Heart right ventricle (tissue), 16 donors: ENCODE measurements around the gene GPC5. TPM values are rescaled to one million over a fixed set of nuclear protein-coding genes. Genes with fewer than 3 reads are reported as not detected.
"Not testable (repeated sequence)": the region's sequence is repeated elsewhere in the genome, so short reads cannot be mapped to it uniquely, and the experiment has no call there.

Source experiments
- ATAC-seq, 8 donors: fragments of 200-7000 bp; cut with Tn5 transposase; one replicate each; pipeline ENCODE4 v1.9.1; 2020; ENCODE audit warnings: mild to moderate bottlenecking in 8 of 8, moderate library complexity in 8 of 8, moderate number of reproducible peaks in 1 of 8
- DNase-seq, 2 donors: peaks; one replicate each; pipeline ENCODE4 v3.0.0-alpha.2; 2020
- H3K27ac ChIP-seq, 10 donors: fragments of 200-600 bp; sonication (generic) in 2 of 10; one replicate each; pipeline versions ENCODE4 v1.5.0 to v1.8.0; 2020 to 2022; ENCODE audit warnings: mild to moderate bottlenecking in 3 of 10
- H3K27me3 ChIP-seq, 7 donors: fragments of 200-600 bp; one replicate each; pipeline ENCODE4 v1.8.0; 2021 to 2022; ENCODE audit warnings: mild to moderate bottlenecking in 2 of 7
- H3K36me3 ChIP-seq, 9 donors: fragments of 200-600 bp; sonication (generic) in 1 of 9; one replicate each; pipeline versions ENCODE4 v1.5.0 to v1.8.0; 2020 to 2022; ENCODE audit warnings: mild to moderate bottlenecking in 2 of 9
- H3K4me1 ChIP-seq, 9 donors: fragments of 200-600 bp; sonication (generic) in 1 of 9; one replicate each; pipeline versions ENCODE4 v1.5.0 to v1.8.0; 2020 to 2022; ENCODE audit warnings: mild to moderate bottlenecking in 4 of 9
- H3K4me3 ChIP-seq, 10 donors: fragments of 200-600 bp; sonication (generic) in 2 of 10; one replicate each; pipeline versions ENCODE4 v1.5.0 to v1.8.0; 2020 to 2022; ENCODE audit warnings: mild to moderate bottlenecking in 7 of 10, moderate library complexity in 2 of 10
- H3K9me3 ChIP-seq, 11 donors: fragments of 200-600 bp in 10 of 11; sonication (generic) in 2 of 11; one replicate each; pipeline versions ENCODE4 v1.5.0 to v1.8.0; 2013 to 2022; ENCODE audit warnings: mild to moderate bottlenecking in 2 of 11, control low read depth in 1 of 11, moderate library complexity in 1 of 11
- WGBS, 2 donors: extraction: QIAGEN DNeasy Blood & Tissue Kit; methylation state at CpG; one replicate each; pipeline ENCODE4 v1.1.7; 2013; ENCODE audit warnings: inconsistent platforms in 1 of 2; 5-methylcytosine and 5-hydroxymethylcytosine counted together
- intact Hi-C, 10 donors: fragments of 100-400 bp; cut with DNase I; formaldehyde crosslinking; loops; one replicate each; pipeline versions ENCODE4 v1.11.1 to v1.14.2; 2022
- polyA plus RNA-seq, 2 donors: library from polyadenylated mRNA; stranded (reverse); fragments of 200-250 nt; gene quantifications; one replicate each; pipeline ENCODE4 v1.2.3, GENCODE V29; 2013
- total RNA-seq, 10 donors: library from RNA; stranded (reverse); fragmentation: NEBNext Ultra II Directional in 3 of 10; extraction: Animal tissue kit (Norgen Biotek cat#: 25700) in 3 of 10; gene quantifications; one replicate each; pipeline versions ENCODE4 v1.2.1 to v1.2.4, GENCODE V29; 2021 to 2023
- TF ChIP-seq, protein P1 (sequence below), 9 donors: fragments of 200-600 bp; sonication (generic) in 2 of 9; IDR thresholded peaks; one replicate each; pipeline versions ENCODE4 v1.5.0 to v1.8.0; 2021 to 2022; ENCODE audit warnings: antibody characterized with exemption in 9 of 9, mild to moderate bottlenecking in 5 of 9, moderate library complexity in 1 of 9
- donor health status: Arrhythmogenic right ventricular cardiomyopathy.
- donor health status: ischemic (EF 13 %, LVEDD 7.1; RV severe dilation, severe dysfunction).
- donor health status: healthy with polysubstance abuse.
- donor health status: DM: no; HTN: yes; CAD: no.
- donor health status: DM: no; HTN: no; CAD: no.
- donor health status: ischemic (EF 25% LVEDD 6.9; RV normal size, moderate dysfunction).
- donor health status: ischemic (EF 25% LVEDD 5.7; RV mildly dilated, moderate dysfunction).
- donor health status: healthy.
- donor health status: DM: yes; HTN: yes; CAD: no.
- donor health status: Ischemic cardiomyopathy.
- donor health status: ischemic (EF 35%, LVEDD 5.7; RV mildly dilated, moderate dysfunction).
- donor health status: nonischemic (EF 11% LVEDD 7.7; RV severe dilation, severe dysfunction).
- donor health status: DM: yes; HTN: yes; CAD: no.
- donor health status: PGD.
- donor health status: ischemic (EF 29% LVEDD 5.4; RV normal size, mild dysfunction).
- donor health status: nonischemic (EF 23%, LVEDD 6.1; RV moderate dilation, normal function).

GPC5 gene
- total and polyA plus RNA-seq, 12 donors, result 0.01 to 3.5 (median 0.70) TPM; not detected in 1

DNA sequence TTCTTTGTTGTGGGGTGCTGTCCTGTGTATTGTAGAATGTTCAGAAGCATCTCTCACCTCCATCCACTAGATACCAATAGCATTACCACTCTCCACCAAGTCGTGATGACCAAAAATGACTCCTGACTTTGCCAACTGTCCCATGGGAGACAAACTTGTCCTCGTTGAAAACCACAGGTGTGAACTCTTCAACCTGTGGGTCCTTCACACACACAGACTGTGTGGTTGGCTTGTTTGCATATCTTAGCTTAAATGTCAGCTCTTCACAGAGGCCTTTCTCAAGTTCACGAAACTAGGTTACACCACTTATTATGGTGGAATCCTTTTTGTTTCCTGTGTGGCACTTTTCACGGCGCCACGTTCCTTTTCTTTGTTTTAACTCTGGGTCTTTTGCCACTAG lies 6.8 kb downstream of the GPC5 start:
- Histone ChIP-seq H3K27ac (no peak overlapping the region), H3K4me1 (no peaks in the 10 kb centered on the region), H3K27me3 (peaks cover 0 to 24% (median 6%) of the 10 kb centered on the region in 7 donors), H3K9me3 (no peaks in the 10 kb centered on the region), H3K36me3 (no peaks in the 10 kb centered on the region), H3K4me3 (no peak overlapping the region)
- TF ChIP-seq, protein P1, sequence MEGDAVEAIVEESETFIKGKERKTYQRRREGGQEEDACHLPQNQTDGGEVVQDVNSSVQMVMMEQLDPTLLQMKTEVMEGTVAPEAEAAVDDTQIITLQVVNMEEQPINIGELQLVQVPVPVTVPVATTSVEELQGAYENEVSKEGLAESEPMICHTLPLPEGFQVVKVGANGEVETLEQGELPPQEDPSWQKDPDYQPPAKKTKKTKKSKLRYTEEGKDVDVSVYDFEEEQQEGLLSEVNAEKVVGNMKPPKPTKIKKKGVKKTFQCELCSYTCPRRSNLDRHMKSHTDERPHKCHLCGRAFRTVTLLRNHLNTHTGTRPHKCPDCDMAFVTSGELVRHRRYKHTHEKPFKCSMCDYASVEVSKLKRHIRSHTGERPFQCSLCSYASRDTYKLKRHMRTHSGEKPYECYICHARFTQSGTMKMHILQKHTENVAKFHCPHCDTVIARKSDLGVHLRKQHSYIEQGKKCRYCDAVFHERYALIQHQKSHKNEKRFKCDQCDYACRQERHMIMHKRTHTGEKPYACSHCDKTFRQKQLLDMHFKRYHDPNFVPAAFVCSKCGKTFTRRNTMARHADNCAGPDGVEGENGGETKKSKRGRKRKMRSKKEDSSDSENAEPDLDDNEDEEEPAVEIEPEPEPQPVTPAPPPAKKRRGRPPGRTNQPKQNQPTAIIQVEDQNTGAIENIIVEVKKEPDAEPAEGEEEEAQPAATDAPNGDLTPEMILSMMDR (IDR thresholded peaks at IDR 0.05), result no peak
- no peak for DNase-seq
- intact Hi-C loops, result no loop called here
- no peak for ATAC-seq
- 92 to 97% methylated on average over 6 of the region's 6 CpGs for WGBS, 2 donors

DNA sequence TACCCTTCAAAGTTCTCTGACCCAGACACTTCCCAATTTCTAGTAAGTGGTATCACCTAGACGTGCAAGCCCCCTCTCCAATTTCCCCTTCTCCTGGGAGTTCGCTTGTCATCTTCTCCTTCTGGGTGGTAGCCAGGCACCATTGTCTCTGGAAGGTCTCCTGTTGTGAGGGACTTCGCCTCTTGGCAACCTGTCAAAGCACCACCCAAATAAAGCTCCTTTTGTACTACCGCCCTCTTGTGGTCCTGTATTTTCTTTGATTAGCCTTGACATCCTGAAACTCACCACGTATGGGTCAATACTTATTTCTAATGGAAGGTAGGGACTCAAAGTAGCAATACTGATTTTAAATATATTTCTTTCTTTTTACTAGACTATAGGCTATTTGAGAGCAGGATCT lies 8.2 kb downstream of the GPC5 start:
- DNase-seq, result no peak
- WGBS, 2 donors, result 43 to 48% methylated on average over 5 of the region's 5 CpGs
- H3K36me3 ChIP-seq, result no peaks in the 10 kb centered on the region
- TF ChIP-seq, protein P1 (IDR thresholded peaks at IDR 0.05), result peak in 6 of 9 donors; percentile 17 to 52 (median 34)
- no peak for ATAC-seq
- intact Hi-C loops, result no loop called here
- no peak overlapping the region for H3K27ac ChIP-seq
- no peak overlapping the region for H3K4me3 ChIP-seq
- H3K9me3 ChIP-seq, result no peaks in the 10 kb centered on the region
- H3K4me1 ChIP-seq, result no peaks in the 10 kb centered on the region
- H3K27me3 ChIP-seq, result peaks cover 0 to 11% (median 2%) of the 10 kb centered on the region in 7 donors

DNA sequence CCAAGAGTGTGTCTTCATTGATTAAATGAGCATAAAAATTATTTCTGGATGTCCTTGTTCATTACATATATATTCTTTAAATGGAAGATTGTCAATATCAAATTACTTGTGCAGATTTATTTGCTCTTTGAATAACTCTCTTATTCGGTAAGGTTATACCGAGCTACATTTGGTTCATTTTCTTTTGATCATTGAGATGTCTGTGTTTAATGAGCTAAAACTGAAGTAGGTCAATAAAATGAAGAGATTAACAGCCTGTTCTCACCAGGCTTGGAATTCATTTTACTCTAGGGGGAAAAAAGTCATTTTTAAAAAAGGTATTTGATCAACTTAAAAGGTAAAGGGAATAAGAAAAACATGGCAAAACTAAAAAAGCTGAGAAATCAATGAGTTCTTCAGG lies 10.6 kb downstream of the GPC5 start:
- no peaks in the 10 kb centered on the region for H3K36me3 ChIP-seq
- peaks cover 0 to 6% (median 0%) of the 10 kb centered on the region in 7 donors for H3K27me3 ChIP-seq
- intact Hi-C loops, result no loop called here
- no peak overlapping the region for H3K27ac ChIP-seq
- ATAC-seq (no peak), DNase-seq (no peak)
- 90 to 97% methylated on average over 2 of the region's 2 CpGs for WGBS, 2 donors
- no peaks in the 10 kb centered on the region for H3K4me1 ChIP-seq
- no peaks in the 10 kb centered on the region for H3K9me3 ChIP-seq
- no peak overlapping the region for H3K4me3 ChIP-seq
- TF ChIP-seq, protein P1 (IDR thresholded peaks at IDR 0.05), result no peak

DNA sequence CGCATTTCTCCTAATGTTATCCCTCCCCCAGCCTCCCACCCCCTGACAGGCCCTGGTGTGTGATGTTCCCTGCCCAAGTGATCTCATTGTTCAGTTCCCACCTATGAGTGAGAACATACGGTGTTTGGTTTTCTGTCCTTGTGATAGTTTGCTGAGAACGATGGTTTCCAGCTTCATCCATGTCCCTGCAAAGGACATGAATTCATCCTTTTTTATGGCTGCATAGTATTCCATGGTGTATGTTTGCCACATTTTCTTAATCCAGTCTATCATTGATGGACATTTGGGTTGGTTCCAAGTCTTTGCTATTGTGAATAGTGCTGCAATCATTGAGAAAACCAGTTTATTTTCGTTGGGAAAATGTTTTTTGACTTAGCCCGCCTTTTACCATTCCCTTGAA lies 18.2 kb downstream of the GPC5 start:
- H3K4me3 ChIP-seq, H3K9me3 ChIP-seq, H3K4me1 ChIP-seq, DNase-seq, H3K36me3 ChIP-seq, ATAC-seq, intact Hi-C loops, H3K27me3 ChIP-seq, H3K27ac ChIP-seq: not testable (repeated sequence)
- 81 to 88% methylated on average over 5 of the region's 5 CpGs for WGBS, 2 donors

DNA sequence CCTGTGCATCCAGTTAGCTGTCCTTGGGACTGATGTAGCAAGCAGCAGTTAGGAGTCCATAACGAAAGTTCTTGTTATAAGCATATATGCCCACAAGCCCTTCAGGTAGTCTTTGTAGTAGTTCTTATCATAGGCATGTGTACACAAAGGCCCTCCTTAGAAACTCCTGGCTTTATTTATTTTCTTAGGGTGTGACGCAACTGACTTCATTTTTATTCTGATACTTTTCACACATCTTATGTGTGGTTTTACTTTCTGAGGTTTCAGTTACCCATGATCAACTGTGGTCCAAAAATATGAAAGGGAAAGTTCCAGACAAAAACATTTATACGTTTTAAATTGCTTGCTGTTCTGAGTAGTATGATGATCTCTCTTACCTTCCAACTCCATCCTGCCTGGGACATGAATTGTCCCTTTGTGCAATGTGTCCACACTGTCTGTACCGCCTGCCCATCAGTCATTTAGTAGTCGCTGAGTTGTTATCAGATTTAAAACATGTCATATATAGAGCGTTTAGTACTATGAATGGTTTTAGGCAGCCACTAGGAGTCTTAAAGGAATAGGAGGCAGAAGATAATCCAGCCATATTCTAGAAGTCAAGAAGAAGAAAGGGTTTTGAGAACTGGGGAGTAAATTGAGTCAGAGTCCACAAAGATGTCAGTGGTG lies 19.4 kb downstream of the GPC5 start:
- TF ChIP-seq, protein P1 (IDR thresholded peaks at IDR 0.05), result no peak
- H3K36me3 ChIP-seq, result no peaks in the 10 kb centered on the region
- no peak for DNase-seq
- no peak overlapping the region for H3K27ac ChIP-seq
- ATAC-seq, result no peak
- no peak overlapping the region for H3K4me3 ChIP-seq
- H3K4me1 ChIP-seq, result no peaks in the 10 kb centered on the region
- intact Hi-C loops, result no loop called here
- 52 to 67% methylated on average over 6 of the region's 6 CpGs for WGBS, 2 donors
- no peaks in the 10 kb centered on the region for H3K9me3 ChIP-seq
- no peaks in the 10 kb centered on the region for H3K27me3 ChIP-seq
